Measurements from ENCODE around the gene NFKBIE. TPM values are rescaled to one million over a fixed set of nuclear protein-coding genes. Genes with fewer than 3 reads are reported as not detected.

The NFKBIE gene
- total and polyA plus RNA-seq, 2 of the 13 experiments (the other 11 are each of a cell fraction or from before 2014, with no cell fraction given): 6.7 to 14.5 TPM

DNA sequence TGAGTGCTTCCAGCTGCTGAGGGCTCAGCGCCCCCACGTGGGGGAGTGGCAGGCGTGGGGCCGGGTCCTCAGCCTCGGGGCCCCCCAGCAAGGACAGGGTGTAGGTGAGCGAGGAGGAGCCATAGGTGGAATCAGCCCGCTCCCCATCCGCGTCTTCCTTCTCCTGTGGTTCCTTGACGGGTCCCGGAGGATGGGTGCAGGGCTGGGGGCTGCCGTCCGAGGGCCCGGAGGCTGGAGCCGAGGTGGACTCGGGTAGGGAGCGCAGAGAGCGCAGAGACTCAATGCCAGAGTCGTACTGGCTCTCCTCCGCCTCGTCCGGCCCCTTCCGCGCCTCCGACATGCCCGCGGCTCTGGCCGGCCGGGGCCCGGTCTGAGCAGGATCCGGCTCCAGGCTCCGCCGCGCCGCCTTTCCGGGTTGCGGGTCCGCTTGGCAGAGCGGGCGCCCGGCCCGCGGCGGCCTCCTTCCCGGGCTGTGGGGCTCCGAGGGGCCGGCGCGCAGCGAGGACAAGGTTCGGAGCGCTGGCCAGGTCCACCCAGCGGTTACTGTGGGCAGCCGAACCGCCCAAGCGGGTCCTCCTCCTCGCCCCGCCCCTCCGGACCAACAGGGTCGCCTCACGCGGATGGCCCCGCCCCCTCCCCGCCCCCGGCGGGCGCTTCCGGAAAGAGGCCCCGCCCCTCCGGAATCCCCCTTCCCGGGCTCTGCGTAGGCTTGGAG is at the start of gene NFKBIE (continued):
- TF ChIP-seq, protein P1, sequence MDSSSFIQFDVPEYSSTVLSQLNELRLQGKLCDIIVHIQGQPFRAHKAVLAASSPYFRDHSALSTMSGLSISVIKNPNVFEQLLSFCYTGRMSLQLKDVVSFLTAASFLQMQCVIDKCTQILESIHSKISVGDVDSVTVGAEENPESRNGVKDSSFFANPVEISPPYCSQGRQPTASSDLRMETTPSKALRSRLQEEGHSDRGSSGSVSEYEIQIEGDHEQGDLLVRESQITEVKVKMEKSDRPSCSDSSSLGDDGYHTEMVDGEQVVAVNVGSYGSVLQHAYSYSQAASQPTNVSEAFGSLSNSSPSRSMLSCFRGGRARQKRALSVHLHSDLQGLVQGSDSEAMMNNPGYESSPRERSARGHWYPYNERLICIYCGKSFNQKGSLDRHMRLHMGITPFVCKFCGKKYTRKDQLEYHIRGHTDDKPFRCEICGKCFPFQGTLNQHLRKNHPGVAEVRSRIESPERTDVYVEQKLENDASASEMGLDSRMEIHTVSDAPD (CRISPR knock-in tag; IDR thresholded peaks at IDR 0.05): no peak
- TF ChIP-seq POLR2A (IDR thresholded peaks at IDR 0.05; ENCODE audit: insufficient read depth in 1 of 2, low read depth in 2 of 2, low read length in 2 of 2) (peak in 1 of 2 experiments; percentile 82; a peak in 2 of 4 replicates), ZNF629 (CRISPR knock-in tag; conservative IDR thresholded peaks at IDR 0.05) (no peak), TSC22D2 (CRISPR knock-in tag; IDR thresholded peaks at IDR 0.05; ENCODE audit: borderline replicate concordance) (no peak), NCOA1 (CRISPR knock-in tag; IDR thresholded peaks at IDR 0.05) (no peak), SAFB2 (CRISPR knock-in tag; IDR thresholded peaks at IDR 0.05; ENCODE audit: borderline replicate concordance, low read depth) (0 out of 2 replicates have a peak, but pooled peaks have one; percentile 60), GLI4 (CRISPR knock-in tag; IDR thresholded peaks at IDR 0.05; ENCODE audit: borderline replicate concordance) (no peak), TGIF2 (CRISPR knock-in tag; IDR thresholded peaks at IDR 0.05) (0 out of 2 replicates have a peak, but pooled peaks have one; percentile 77), ZNF383 (CRISPR knock-in tag; IDR thresholded peaks at IDR 0.05; ENCODE audit: borderline replicate concordance) (no peak), ZNF432 (CRISPR knock-in tag; IDR thresholded peaks at IDR 0.05; ENCODE audit: borderline replicate concordance) (no peak), ZSCAN9 (CRISPR knock-in tag; IDR thresholded peaks at IDR 0.05; ENCODE audit: borderline replicate concordance) (no peak), MEIS2 (CRISPR knock-in tag; IDR thresholded peaks at IDR 0.05) (peak; percentile 72), HNRNPL (IDR thresholded peaks at IDR 0.05; ENCODE audit: low read depth, low read length) (no peak), RFXANK (CRISPR knock-in tag; IDR thresholded peaks at IDR 0.05) (no peak), FOSL1 (CRISPR knock-in tag; IDR thresholded peaks at IDR 0.05; ENCODE audit: borderline replicate concordance) (no peak), NKX3-1 (CRISPR knock-in tag; IDR thresholded peaks at IDR 0.05) (no peak; the same call in 1 of the 2 replicates), ZNF44 (CRISPR knock-in tag; IDR thresholded peaks at IDR 0.05) (no peak), NRL (CRISPR knock-in tag; IDR thresholded peaks at IDR 0.05; ENCODE audit: borderline replicate concordance) (0 out of 2 replicates have a peak, but pooled peaks have one; percentile 63), DPF2 (CRISPR knock-in tag; IDR thresholded peaks at IDR 0.05; ENCODE audit: borderline replicate concordance, low read depth) (no peak)
- TF ChIP-seq, protein P2, sequence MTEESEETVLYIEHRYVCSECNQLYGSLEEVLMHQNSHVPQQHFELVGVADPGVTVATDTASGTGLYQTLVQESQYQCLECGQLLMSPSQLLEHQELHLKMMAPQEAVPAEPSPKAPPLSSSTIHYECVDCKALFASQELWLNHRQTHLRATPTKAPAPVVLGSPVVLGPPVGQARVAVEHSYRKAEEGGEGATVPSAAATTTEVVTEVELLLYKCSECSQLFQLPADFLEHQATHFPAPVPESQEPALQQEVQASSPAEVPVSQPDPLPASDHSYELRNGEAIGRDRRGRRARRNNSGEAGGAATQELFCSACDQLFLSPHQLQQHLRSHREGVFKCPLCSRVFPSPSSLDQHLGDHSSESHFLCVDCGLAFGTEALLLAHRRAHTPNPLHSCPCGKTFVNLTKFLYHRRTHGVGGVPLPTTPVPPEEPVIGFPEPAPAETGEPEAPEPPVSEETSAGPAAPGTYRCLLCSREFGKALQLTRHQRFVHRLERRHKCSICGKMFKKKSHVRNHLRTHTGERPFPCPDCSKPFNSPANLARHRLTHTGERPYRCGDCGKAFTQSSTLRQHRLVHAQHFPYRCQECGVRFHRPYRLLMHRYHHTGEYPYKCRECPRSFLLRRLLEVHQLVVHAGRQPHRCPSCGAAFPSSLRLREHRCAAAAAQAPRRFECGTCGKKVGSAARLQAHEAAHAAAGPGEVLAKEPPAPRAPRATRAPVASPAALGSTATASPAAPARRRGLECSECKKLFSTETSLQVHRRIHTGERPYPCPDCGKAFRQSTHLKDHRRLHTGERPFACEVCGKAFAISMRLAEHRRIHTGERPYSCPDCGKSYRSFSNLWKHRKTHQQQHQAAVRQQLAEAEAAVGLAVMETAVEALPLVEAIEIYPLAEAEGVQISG (CRISPR knock-in tag; IDR thresholded peaks at IDR 0.05): peak; percentile 75
- TF ChIP-seq, protein P3, sequence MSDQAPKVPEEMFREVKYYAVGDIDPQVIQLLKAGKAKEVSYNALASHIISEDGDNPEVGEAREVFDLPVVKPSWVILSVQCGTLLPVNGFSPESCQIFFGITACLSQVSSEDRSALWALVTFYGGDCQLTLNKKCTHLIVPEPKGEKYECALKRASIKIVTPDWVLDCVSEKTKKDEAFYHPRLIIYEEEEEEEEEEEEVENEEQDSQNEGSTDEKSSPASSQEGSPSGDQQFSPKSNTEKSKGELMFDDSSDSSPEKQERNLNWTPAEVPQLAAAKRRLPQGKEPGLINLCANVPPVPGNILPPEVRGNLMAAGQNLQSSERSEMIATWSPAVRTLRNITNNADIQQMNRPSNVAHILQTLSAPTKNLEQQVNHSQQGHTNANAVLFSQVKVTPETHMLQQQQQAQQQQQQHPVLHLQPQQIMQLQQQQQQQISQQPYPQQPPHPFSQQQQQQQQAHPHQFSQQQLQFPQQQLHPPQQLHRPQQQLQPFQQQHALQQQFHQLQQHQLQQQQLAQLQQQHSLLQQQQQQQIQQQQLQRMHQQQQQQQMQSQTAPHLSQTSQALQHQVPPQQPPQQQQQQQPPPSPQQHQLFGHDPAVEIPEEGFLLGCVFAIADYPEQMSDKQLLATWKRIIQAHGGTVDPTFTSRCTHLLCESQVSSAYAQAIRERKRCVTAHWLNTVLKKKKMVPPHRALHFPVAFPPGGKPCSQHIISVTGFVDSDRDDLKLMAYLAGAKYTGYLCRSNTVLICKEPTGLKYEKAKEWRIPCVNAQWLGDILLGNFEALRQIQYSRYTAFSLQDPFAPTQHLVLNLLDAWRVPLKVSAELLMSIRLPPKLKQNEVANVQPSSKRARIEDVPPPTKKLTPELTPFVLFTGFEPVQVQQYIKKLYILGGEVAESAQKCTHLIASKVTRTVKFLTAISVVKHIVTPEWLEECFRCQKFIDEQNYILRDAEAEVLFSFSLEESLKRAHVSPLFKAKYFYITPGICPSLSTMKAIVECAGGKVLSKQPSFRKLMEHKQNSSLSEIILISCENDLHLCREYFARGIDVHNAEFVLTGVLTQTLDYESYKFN (CRISPR knock-in tag; conservative IDR thresholded peaks at IDR 0.05): peak; percentile 61
- TF ChIP-seq, protein P4, sequence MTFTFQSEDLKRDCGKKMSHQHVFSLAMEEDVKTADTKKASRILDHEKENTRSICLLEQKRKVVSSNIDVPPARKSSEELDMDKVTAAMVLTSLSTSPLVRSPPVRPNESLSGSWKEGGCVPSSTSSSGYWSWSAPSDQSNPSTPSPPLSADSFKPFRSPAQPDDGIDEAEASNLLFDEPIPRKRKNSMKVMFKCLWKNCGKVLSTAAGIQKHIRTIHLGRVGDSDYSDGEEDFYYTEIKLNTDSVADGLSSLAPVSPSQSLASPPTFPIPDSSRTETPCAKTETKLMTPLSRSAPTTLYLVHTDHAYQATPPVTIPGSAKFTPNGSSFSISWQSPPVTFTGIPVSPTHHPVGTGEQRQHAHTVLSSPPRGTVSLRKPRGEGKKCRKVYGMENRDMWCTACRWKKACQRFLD (CRISPR knock-in tag; IDR thresholded peaks at IDR 0.05; ENCODE audit: borderline replicate concordance): no peak

Data from HepG2 (cell line).